ENCODE results near the gene HYDIN.
"Not testable (repeated sequence)": the region's sequence is repeated elsewhere in the genome, so short reads cannot be mapped to it uniquely, and the experiment has no call there.

The HYDIN gene

GRCh38 chr16:70818088-70818487 is 412.4 kb downstream of the HYDIN start:
- H3K27me3 ChIP-seq (ENCODE audit: control insufficient read depth, insufficient read depth, low read length); H3K27ac ChIP-seq; H3K4me2 ChIP-seq (ENCODE audit: low read length): not testable (repeated sequence)

GRCh38 chr16:70809392-70810060 is 421.0 kb downstream of the HYDIN start:
- H3K27me3 ChIP-seq (ENCODE audit: control insufficient read depth, insufficient read depth, low read length): no peaks in the 10 kb centered on the region

More at GRCh38 chr16:70818088-70818487, 412.4 kb downstream of the HYDIN start:
- not testable (repeated sequence) for H3K36me3 ChIP-seq (ENCODE audit: control insufficient read depth, insufficient read depth, low read length); H3K4me3 ChIP-seq (ENCODE audit: low read depth, low read length); H3K4me1 ChIP-seq; H2AFZ ChIP-seq; H3K9ac ChIP-seq; H3K79me2 ChIP-seq; H3K9me3 ChIP-seq (ENCODE audit: control insufficient read depth, low read length)

GRCh38 chr16:70808371-70808770 is 422.2 kb downstream of the HYDIN start:
- H3K79me2 ChIP-seq: no peaks in the 10 kb centered on the region
- H3K4me3 ChIP-seq (ENCODE audit: low read depth, low read length): no peak overlapping the region
- H3K4me1 ChIP-seq: no peaks in the 10 kb centered on the region
- H3K4me2 ChIP-seq (ENCODE audit: low read length): no peak overlapping the region
- H3K9me3 ChIP-seq (ENCODE audit: control insufficient read depth, low read length): no peaks in the 10 kb centered on the region
- no peak overlapping the region for H3K27ac ChIP-seq
- H3K27me3 ChIP-seq (ENCODE audit: control insufficient read depth, insufficient read depth, low read length): no peaks in the 10 kb centered on the region
- no peaks in the 10 kb centered on the region for H3K36me3 ChIP-seq (ENCODE audit: control insufficient read depth, insufficient read depth, low read length)
- TF ChIP-seq CTCF (IDR thresholded peaks at IDR 0.05): no peak
- no peak overlapping the region for H3K9ac ChIP-seq
- H2AFZ ChIP-seq: no peak overlapping the region

More at GRCh38 chr16:70809392-70810060, 421.0 kb downstream of the HYDIN start:
- Histone ChIP-seq H3K36me3 (ENCODE audit: control insufficient read depth, insufficient read depth, low read length) (no peaks in the 10 kb centered on the region), H3K79me2 (no peaks in the 10 kb centered on the region), H3K4me2 (ENCODE audit: low read length) (no peak overlapping the region), H3K4me1 (no peaks in the 10 kb centered on the region), H3K4me3 (ENCODE audit: low read depth, low read length) (no peak overlapping the region), H3K27ac (no peak overlapping the region), H3K9ac (no peak overlapping the region), H2AFZ (no peak overlapping the region), H3K9me3 (ENCODE audit: control insufficient read depth, low read length) (no peaks in the 10 kb centered on the region)
- no peak for TF ChIP-seq CTCF (IDR thresholded peaks at IDR 0.05)

- Histone ChIP-seq H3K9ac (no peak overlapping the region), H3K27me3 (ENCODE audit: control insufficient read depth, insufficient read depth, low read length) (no peaks in the 10 kb centered on the region), H3K36me3 (ENCODE audit: control insufficient read depth, insufficient read depth, low read length) (no peaks in the 10 kb centered on the region), H3K4me2 (ENCODE audit: low read length) (no peak overlapping the region), H3K9me3 (ENCODE audit: control insufficient read depth, low read length) (no peaks in the 10 kb centered on the region), H3K4me3 (ENCODE audit: low read depth, low read length) (no peak overlapping the region), H3K4me1 (no peaks in the 10 kb centered on the region), H2AFZ (no peak overlapping the region), H3K27ac (no peak overlapping the region), H3K79me2 (no peaks in the 10 kb centered on the region)
- no peak for TF ChIP-seq CTCF (IDR thresholded peaks at IDR 0.05)
Observed at GRCh38 chr16:70805787-70806186, 424.7 kb downstream of the HYDIN start.

GRCh38 chr16:70805380-70805779 is 425.1 kb downstream of the HYDIN start:
- no peak overlapping the region for H3K27ac ChIP-seq
- no peak overlapping the region for H3K4me2 ChIP-seq (ENCODE audit: low read length)
- H3K9me3 ChIP-seq (ENCODE audit: control insufficient read depth, low read length): no peaks in the 10 kb centered on the region
- no peak overlapping the region for H3K9ac ChIP-seq
- H3K79me2 ChIP-seq: peaks cover 2% of the 10 kb centered on the region
- H3K36me3 ChIP-seq (ENCODE audit: control insufficient read depth, insufficient read depth, low read length): no peaks in the 10 kb centered on the region
- no peaks in the 10 kb centered on the region for H3K4me1 ChIP-seq
- H3K4me3 ChIP-seq (ENCODE audit: low read depth, low read length): no peak overlapping the region
- no peaks in the 10 kb centered on the region for H3K27me3 ChIP-seq (ENCODE audit: control insufficient read depth, insufficient read depth, low read length)
- TF ChIP-seq CTCF (IDR thresholded peaks at IDR 0.05): no peak
- no peak overlapping the region for H2AFZ ChIP-seq

Data from parathyroid adenoma (tissue), 2 donors.